HEK293T (cell line): ENCODE results near the gene ANGPT4.

Source experiments
- BHLHE40 ChIP-seq: fragments of 450-650 bp; IDR thresholded peaks from 2 replicates; pipeline ENCODE4 v1.6.1; 2016; ENCODE audit warnings: mild to moderate bottlenecking, moderate library complexity, borderline replicate concordance
- ELF4 ChIP-seq: fragments of 450-650 bp; IDR thresholded peaks from 2 replicates; pipeline ENCODE4 v1.6.1; 2017; ENCODE audit warnings: antibody characterized with exemption
- HDGF ChIP-seq: fragments of 450-650 bp; IDR thresholded peaks from 2 replicates; pipeline ENCODE4 v1.6.1; 2017; ENCODE audit warnings: antibody characterized with exemption, borderline replicate concordance
- TARDBP ChIP-seq: fragments of 450-650 bp; IDR thresholded peaks from 2 replicates; pipeline ENCODE4 v1.6.1; 2016

DNA sequence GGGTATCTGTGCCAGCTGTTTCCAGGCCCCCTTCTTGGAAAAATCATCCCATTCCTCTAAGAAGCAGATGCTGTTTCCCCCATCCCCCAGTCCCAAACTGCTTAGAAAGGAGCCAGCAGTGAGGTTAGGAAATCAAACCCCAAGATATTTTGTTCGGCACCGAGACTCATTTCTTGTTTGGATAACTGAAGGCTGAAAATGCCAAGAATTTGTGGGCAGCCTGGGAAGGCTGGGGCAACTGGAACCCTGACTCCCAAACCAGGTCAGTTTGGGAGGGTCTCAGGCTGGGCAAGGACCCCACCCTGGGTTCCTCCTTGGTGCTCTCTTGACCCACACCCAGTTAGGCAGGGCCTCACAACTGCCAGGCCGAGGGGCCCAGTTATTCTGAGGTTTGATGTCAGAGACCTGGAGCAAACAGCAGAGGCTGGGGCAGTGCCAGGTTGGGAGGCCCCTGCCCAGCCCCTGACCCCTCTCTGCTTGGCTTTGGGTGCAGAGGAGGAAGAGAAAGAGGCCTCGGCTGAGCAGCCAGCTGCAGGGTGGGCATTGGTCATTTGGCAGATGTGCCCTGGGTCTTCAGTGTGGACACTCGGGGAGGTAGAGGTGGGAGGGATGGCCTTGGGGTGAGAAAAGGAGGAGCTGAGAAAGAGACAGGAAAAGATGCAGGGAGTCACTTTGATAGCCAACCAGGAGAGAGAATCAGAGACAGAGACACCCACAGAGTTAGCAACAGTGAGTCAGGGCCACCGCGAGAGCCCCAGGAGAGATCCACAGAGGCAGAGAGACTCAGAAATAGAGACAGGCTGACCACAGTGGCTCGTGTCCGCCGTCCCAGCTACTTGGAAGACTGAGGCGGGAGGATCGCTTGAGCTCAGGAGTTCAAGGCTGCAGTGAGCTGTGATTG is 5.0 kb downstream of the ANGPT4 start:
- no peak for TF ChIP-seq ELF4
- TF ChIP-seq BHLHE40, result no peak
- no peak for TF ChIP-seq TARDBP
- no peak for TF ChIP-seq HDGF
